ENCODE data around the gene ZCCHC10. TPM values are rescaled to one million over a fixed set of nuclear protein-coding genes. Genes with fewer than 3 reads are reported as not detected.

Gene ZCCHC10
- total and polyA plus RNA-seq, 9 of the 15 experiments (the other 6 are each of a cell fraction or from before 2014, with no cell fraction given) = 11.9 to 146 (median 51.8) TPM

DNA sequence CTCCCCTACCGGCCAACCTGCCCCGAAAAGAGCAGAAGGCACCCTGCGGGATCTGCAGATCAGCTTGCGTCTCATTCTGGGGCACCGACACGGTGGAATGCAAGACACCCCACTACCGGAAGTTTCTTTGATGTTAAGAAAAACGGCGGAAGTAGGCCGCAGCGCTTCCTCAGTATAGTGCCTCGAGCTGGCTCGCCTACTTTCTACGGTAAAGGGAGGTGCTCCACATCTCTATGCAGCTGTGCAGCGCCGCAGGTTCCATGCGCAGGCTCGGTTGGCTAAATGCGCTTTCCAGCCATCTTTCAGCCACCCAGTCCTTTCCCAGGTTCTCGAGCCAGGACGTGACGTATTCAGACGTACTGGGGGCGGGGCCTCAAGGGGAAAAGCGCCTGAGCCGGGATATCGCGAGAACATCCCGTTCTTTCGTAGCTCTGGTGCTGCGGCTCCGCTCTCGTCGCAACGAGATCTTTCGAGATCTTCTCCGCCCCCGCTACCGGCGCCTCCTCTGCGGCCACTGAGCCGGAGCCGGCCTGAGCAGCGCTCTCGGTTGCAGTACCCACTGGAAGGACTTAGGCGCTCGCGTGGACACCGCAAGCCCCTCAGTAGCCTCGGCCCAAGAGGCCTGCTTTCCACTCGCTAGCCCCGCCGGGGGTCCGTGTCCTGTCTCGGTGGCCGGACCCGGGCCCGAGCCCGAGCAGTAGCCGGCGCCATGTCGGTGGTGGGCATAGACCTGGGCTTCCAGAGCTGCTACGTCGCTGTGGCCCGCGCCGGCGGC, 25.4 kb upstream of the ZCCHC10 start, which contains the start of gene HSPA4 (continued):
- TF ChIP-seq, protein P1, sequence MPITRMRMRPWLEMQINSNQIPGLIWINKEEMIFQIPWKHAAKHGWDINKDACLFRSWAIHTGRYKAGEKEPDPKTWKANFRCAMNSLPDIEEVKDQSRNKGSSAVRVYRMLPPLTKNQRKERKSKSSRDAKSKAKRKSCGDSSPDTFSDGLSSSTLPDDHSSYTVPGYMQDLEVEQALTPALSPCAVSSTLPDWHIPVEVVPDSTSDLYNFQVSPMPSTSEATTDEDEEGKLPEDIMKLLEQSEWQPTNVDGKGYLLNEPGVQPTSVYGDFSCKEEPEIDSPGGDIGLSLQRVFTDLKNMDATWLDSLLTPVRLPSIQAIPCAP (CRISPR knock-in tag; IDR thresholded peaks at IDR 0.05; ENCODE audit: borderline replicate concordance) = no peak
- TF ChIP-seq RBFOX2 (IDR thresholded peaks at IDR 0.05; ENCODE audit: low read depth, low read length) (peak; percentile 98), RBM17 (IDR thresholded peaks at IDR 0.05; ENCODE audit: borderline replicate concordance, low read depth, low read length) (no peak), ZKSCAN3 (CRISPR knock-in tag; IDR thresholded peaks at IDR 0.05) (no peak), TAF7 (tag; IDR thresholded peaks at IDR 0.05) (peak; percentile 87), TBL1XR1 (IDR thresholded peaks at IDR 0.05; ENCODE audit: low read length in 2 of 2) (no peak; a peak in 1 of 4 replicates), KLF6 (CRISPR knock-in tag; IDR thresholded peaks at IDR 0.05; ENCODE audit: borderline replicate concordance) (no peak), ZBTB1 (CRISPR knock-in tag; IDR thresholded peaks at IDR 0.05; ENCODE audit: borderline replicate concordance, low read depth) (no peak; the same call in 1 of the 2 replicates), SNRNP70 (optimal IDR thresholded peaks at IDR 0.05; ENCODE audit: low read depth, low read length) (no peak), PYGO2 (tag; IDR thresholded peaks at IDR 0.05) (no peak), NCOA4 (IDR thresholded peaks at IDR 0.05; ENCODE audit: partially characterized antibody) (no peak), BRCA1 (IDR thresholded peaks at IDR 0.05) (no peak), BRCA1 (CRISPR knock-in tag; IDR thresholded peaks at IDR 0.05) (no peak), PURB (CRISPR knock-in tag; IDR thresholded peaks at IDR 0.05; ENCODE audit: low read depth) (no peak), KAT2B (IDR thresholded peaks at IDR 0.05; ENCODE audit: low read depth, low read length) (no peak), NCOA6 (IDR thresholded peaks at IDR 0.05) (no peak), ZNF140 (CRISPR knock-in tag; IDR thresholded peaks at IDR 0.05) (no peak), ZNF717 (CRISPR knock-in tag; IDR thresholded peaks at IDR 0.05) (no peak)
- TF ChIP-seq, protein P2, sequence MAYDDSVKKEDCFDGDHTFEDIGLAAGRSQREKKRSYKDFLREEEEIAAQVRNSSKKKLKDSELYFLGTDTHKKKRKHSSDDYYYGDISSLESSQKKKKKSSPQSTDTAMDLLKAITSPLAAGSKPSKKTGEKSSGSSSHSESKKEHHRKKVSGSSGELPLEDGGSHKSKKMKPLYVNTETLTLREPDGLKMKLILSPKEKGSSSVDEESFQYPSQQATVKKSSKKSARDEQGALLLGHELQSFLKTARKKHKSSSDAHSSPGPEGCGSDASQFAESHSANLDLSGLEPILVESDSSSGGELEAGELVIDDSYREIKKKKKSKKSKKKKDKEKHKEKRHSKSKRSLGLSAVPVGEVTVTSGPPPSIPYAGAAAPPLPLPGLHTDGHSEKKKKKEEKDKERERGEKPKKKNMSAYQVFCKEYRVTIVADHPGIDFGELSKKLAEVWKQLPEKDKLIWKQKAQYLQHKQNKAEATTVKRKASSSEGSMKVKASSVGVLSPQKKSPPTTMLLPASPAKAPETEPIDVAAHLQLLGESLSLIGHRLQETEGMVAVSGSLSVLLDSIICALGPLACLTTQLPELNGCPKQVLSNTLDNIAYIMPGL (CRISPR knock-in tag; IDR thresholded peaks at IDR 0.05) = 0 out of 2 replicates have a peak, but pooled peaks have one; percentile 13
- TF ChIP-seq, protein P3, sequence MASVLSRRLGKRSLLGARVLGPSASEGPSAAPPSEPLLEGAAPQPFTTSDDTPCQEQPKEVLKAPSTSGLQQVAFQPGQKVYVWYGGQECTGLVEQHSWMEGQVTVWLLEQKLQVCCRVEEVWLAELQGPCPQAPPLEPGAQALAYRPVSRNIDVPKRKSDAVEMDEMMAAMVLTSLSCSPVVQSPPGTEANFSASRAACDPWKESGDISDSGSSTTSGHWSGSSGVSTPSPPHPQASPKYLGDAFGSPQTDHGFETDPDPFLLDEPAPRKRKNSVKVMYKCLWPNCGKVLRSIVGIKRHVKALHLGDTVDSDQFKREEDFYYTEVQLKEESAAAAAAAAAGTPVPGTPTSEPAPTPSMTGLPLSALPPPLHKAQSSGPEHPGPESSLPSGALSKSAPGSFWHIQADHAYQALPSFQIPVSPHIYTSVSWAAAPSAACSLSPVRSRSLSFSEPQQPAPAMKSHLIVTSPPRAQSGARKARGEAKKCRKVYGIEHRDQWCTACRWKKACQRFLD (CRISPR knock-in tag; IDR thresholded peaks at IDR 0.05) = no peak; the same call in 1 of the 2 replicates
- TF ChIP-seq, protein P4, sequence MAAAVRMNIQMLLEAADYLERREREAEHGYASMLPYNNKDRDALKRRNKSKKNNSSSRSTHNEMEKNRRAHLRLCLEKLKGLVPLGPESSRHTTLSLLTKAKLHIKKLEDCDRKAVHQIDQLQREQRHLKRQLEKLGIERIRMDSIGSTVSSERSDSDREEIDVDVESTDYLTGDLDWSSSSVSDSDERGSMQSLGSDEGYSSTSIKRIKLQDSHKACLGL (CRISPR knock-in tag; IDR thresholded peaks at IDR 0.05; ENCODE audit: borderline replicate concordance, poor library complexity, severe bottlenecking) = no peak
- TF ChIP-seq, protein P5, sequence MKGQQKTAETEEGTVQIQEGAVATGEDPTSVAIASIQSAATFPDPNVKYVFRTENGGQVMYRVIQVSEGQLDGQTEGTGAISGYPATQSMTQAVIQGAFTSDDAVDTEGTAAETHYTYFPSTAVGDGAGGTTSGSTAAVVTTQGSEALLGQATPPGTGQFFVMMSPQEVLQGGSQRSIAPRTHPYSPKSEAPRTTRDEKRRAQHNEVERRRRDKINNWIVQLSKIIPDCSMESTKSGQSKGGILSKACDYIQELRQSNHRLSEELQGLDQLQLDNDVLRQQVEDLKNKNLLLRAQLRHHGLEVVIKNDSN (CRISPR knock-in tag; IDR thresholded peaks at IDR 0.05) = no peak
